Activated naive CD4-positive, alpha-beta T cell treated with anti-CD3 and anti-CD28 coated beads, Interleukin-2, amount 10 ng/mL, durations not matched to agents 5 hours and 36 hours (primary cell): ENCODE measurements around the gene RASSF5. TPM values are rescaled to one million over a fixed set of nuclear protein-coding genes. Genes with fewer than 3 reads are reported as not detected.

Experiments used
- microRNA-seq: library from miRNA; unstranded; fragments of <30 nt; microRNA quantifications from one replicate; pipeline ENCODE4 v1.2.0, GENCODE V29; 2022; ENCODE audit warnings: borderline microRNAs expressed, borderline replicate concordance
- total RNA-seq, 2 experiments: library from RNA; stranded (reverse); gene quantifications; one replicate each; pipeline ENCODE4 v1.2.3, GENCODE V29; 2021

RASSF5 gene
- 100 to 1,000 TPM; 210 to 212 TPM for total RNA-seq

DNA sequence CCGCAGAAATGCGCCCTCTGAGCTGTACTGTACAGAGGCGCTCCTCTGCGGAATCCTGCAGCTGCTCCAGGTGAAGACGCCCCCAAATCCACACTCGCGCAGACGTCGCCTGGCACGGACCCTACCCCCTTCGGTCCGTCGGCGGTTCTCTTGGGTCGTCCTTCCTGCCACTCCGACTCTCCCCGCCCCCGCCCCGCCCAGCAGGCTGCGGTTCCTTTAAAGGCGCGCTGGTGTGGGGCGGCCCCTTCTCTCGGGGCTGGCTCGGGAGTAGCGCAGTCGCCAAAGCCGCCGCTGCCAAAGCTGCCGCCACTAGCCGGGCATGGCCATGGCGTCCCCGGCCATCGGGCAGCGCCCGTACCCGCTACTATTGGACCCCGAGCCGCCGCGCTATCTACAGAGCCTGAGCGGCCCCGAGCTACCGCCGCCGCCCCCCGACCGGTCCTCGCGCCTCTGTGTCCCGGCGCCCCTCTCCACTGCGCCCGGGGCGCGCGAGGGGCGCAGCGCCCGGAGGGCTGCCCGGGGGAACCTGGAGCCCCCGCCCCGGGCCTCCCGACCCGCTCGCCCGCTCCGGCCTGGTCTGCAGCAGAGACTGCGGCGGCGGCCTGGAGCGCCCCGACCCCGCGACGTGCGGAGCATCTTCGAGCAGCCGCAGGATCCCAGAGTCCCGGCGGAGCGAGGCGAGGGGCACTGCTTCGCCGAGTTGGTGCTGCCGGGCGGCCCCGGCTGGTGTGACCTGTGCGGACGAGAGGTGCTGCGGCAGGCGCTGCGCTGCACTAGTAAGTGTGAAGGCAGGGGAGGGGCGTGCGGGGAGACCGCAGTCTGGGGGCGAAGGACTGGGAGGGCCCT is at the start of gene RASSF5:
Gene RASSF5 (plus strand): TSS at position 248 of the 846 bp plus-strand sequence. CDS start 72 bp downstream, at position 320.

DNA sequence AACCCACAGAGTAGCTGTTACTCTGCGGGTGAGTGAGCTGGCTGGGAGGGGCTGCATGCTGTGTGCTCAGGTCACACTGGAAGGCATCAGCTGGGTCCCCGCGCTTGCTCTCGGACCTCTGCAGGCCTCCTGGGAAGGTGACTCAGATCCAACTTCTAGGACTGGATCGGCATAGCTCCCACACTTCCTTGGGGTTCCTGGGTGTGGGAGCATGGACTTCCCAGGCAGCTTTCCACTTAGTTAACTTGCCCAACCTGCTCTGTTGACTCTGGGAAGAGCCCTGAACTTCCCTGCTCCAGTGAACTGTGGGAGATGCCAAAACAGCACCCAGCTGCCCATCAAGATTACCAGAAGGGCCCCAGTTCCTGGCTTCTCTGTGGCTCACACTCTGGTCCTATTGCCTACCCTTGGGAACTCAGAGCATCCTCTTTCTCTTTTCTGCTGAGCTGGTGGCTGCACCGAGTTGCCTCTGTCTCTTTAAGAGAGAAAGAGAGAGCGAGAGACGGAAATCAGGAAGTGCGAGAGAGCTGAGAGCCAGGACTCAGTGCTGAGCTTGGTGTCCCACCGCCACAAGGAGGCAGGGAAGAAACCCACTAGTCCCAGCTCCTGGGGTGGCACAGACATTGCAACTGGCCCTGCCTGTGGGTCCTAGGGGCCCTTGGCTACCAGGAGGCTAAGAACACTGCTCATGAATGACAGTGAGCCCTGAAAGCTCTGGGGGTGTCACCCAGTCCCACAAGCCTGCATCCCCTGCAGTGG is 37.2 kb upstream of the RASSF5 start, which contains the start of gene IKBKE:
Gene IKBKE (plus strand): TSS at position 544 of the 759 bp plus-strand sequence. CDS start 2,752 bp downstream, outside the sequence.

GRCh38 chr1:206612129-206612876 is 105.0 kb downstream of the RASSF5 start, which contains the start of gene EIF2D:
Gene EIF2D, minus strand, starts transcription at chr1:206612465. Its CDS starts 123 bp downstream, at chr1:206612342.

GRCh38 chr1:206635080-206635977 is 128.0 kb downstream of the RASSF5 start, which contains the start of gene DYRK3:
Gene DYRK3, plus strand, starts transcription at chr1:206635536. Its CDS starts 168 bp downstream, at chr1:206635704.

Small RNA genes lying within 50 kb of the gene (microRNA-seq; reads per million reads assigned to microRNA genes)
- not detected for gene MIR6769B

Other genes starting within 250 kb of the RASSF5 start
- gene IKBKE, start 37.1 kb upstream of the RASSF5 start, total RNA-seq = 10 to 100 TPM; 89.0 to 95.2 TPM
- 10 to 100 TPM; 50.3 to 53.1 TPM for gene EIF2D, start 104.9 kb downstream of the RASSF5 start, total RNA-seq
- gene DYRK3, start 128.0 kb downstream of the RASSF5 start, total RNA-seq = 1 to 10 TPM; 2.6 to 3.1 TPM
- 10 to 100 TPM; 58.5 to 60.6 TPM for gene MAPKAPK2, start 177.4 kb downstream of the RASSF5 start, total RNA-seq